Endodermal cell (in vitro differentiated cells): ENCODE results near the gene TFAP2A. TPM values are rescaled to one million over a fixed set of nuclear protein-coding genes. Genes with fewer than 3 reads are reported as not detected.

Experiments
- DNase-seq: peaks from one replicate; pipeline ENCODE4 v3.0.0-alpha.2; 2017
- H3K27ac ChIP-seq: 2 replicates; pipeline ENCODE4 v1.5.1; 2013; ENCODE audit warnings: mild to moderate bottlenecking, low read depth, low read length, moderate library complexity
- H3K27me3 ChIP-seq: 2 replicates; pipeline ENCODE4 v1.6.1; 2013; ENCODE audit warnings: mild to moderate bottlenecking, low read length, moderate library complexity; ENCODE audit not compliant: insufficient read depth, control insufficient read depth, poor library complexity, severe bottlenecking
- H3K36me3 ChIP-seq: 2 replicates; pipeline ENCODE4 v1.7.0; 2013; ENCODE audit warnings: mild to moderate bottlenecking, low read length, moderate library complexity; ENCODE audit not compliant: control insufficient read depth, insufficient read depth
- H3K4me1 ChIP-seq: one replicate; pipeline ENCODE4 v1.7.0; 2013; ENCODE audit warnings: low read length; ENCODE audit not compliant: control insufficient read depth, insufficient read depth
- H3K4me3 ChIP-seq: 2 replicates; pipeline ENCODE4 v1.5.1; 2013; ENCODE audit warnings: mild to moderate bottlenecking, low read length, moderate library complexity
- H3K9ac ChIP-seq: 2 replicates; pipeline ENCODE4 v1.6.1; 2013; ENCODE audit warnings: mild to moderate bottlenecking, low read length, moderate library complexity; ENCODE audit not compliant: poor library complexity, severe bottlenecking; ENCODE audit errors: extremely low read depth
- H3K9me3 ChIP-seq: 2 replicates; pipeline ENCODE4 v1.6.1; 2013; ENCODE audit warnings: mild to moderate bottlenecking, low read length, moderate library complexity; ENCODE audit not compliant: control insufficient read depth
- H3K27ac Mint-ChIP-seq: 2 replicates; pipeline ENCODE4 v1.8.0; 2020; ENCODE audit warnings: mixed read lengths
- H3K27me3 Mint-ChIP-seq: 2 replicates; pipeline ENCODE4 v1.8.0; 2021; ENCODE audit warnings: mild to moderate bottlenecking, mixed read lengths; ENCODE audit not compliant: insufficient read depth
- H3K36me3 Mint-ChIP-seq: 2 replicates; pipeline ENCODE4 v1.8.0; 2020; ENCODE audit warnings: low read depth, mixed read lengths
- H3K4me1 Mint-ChIP-seq: 2 replicates; pipeline ENCODE4 v1.8.0; 2020; ENCODE audit warnings: mixed read lengths
- H3K4me3 Mint-ChIP-seq: 2 replicates; pipeline ENCODE4 v1.8.0; 2020; ENCODE audit warnings: mild to moderate bottlenecking, moderate library complexity, mixed read lengths
- H3K9me3 Mint-ChIP-seq: 2 replicates; pipeline ENCODE4 v1.8.0; 2020; ENCODE audit warnings: mild to moderate bottlenecking, mixed read lengths
- WGBS, 2 experiments: methylation state at CpG; one replicate each; pipeline versions ENCODE4 v1.1.5 to v1.1.7; 2013; ENCODE audit warnings: missing lambda C conversion rate in 2 of 2, mixed read lengths in 1 of 2; ENCODE audit not compliant: insufficient coverage in 1 of 2, insufficient read length in 1 of 2; 5-methylcytosine and 5-hydroxymethylcytosine counted together
- total RNA-seq, 2 donors: library from RNA; stranded (reverse); fragmentation: NEBNext Ultra II Directional in 1 of 2; extraction: Animal tissue kit (Norgen Biotek cat#: 25700) in 1 of 2; gene quantifications; 2 replicates in 1 of 2; 3 replicates in 1 of 2; pipeline ENCODE4 v1.2.1, GENCODE V29; 2021
- TF ChIP-seq, protein P1 (sequence below): fragments of 200-600 bp; sonication (generic); conservative IDR thresholded peaks from 2 replicates; pipeline ENCODE4 v1.5.0; 2021; ENCODE audit warnings: antibody characterized with exemption, mild to moderate bottlenecking

TFAP2A gene
- total RNA-seq, 2 donors from 2014 or later, result 0.51 to 0.69 TPM

DNA sequence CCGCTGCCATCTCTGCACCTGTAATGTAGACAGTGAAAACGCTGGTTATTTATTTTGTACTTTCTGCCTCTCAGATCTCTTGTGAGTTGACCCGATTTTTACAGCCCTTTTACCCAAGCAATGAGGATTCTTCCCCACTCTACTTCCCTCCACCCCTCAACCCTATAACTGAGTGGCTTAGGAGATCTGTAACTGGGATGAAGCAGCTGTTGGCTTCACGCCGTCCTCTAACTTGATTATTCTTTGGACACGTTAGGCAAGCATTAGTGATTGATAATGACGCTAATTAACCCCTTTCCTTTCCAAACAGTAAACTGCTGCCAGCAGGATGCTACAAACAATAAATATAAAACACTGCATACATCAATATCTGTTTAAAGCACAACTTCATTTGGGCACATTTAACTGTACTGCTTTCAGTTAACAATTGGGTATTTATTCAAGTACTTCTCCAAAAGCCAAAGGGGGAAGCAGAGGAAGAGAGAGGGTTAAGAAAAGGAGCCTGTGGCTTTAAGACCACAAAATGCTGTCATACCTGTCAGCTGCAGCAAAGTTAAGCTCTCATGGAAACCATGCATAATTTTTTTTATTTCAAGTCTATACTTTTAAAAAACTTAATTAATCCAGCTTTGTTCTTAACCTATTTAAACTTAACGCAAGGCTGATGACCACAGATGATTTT, 21.2 kb downstream of the TFAP2A start:
- TF ChIP-seq, protein P1, sequence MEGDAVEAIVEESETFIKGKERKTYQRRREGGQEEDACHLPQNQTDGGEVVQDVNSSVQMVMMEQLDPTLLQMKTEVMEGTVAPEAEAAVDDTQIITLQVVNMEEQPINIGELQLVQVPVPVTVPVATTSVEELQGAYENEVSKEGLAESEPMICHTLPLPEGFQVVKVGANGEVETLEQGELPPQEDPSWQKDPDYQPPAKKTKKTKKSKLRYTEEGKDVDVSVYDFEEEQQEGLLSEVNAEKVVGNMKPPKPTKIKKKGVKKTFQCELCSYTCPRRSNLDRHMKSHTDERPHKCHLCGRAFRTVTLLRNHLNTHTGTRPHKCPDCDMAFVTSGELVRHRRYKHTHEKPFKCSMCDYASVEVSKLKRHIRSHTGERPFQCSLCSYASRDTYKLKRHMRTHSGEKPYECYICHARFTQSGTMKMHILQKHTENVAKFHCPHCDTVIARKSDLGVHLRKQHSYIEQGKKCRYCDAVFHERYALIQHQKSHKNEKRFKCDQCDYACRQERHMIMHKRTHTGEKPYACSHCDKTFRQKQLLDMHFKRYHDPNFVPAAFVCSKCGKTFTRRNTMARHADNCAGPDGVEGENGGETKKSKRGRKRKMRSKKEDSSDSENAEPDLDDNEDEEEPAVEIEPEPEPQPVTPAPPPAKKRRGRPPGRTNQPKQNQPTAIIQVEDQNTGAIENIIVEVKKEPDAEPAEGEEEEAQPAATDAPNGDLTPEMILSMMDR, result no peak
- WGBS, 2 experiments, result 6 to 9% methylated on average over 4 to 8 of the region's 8 CpGs
- Mint-ChIP-seq H3K27me3 (peaks cover 99% of the 10 kb centered on the region), H3K36me3 (no peaks in the 10 kb centered on the region), H3K4me1 (peaks cover 23% of the 10 kb centered on the region), H3K27ac (no peak overlapping the region), H3K9me3 (no peaks in the 10 kb centered on the region), H3K4me3 (no peak overlapping the region)
- H3K27me3 ChIP-seq, result peaks cover 99% of the 10 kb centered on the region
- H3K27ac ChIP-seq, result no peak overlapping the region
- no peaks in the 10 kb centered on the region for H3K9me3 ChIP-seq
- H3K4me1 ChIP-seq, result peaks cover 6% of the 10 kb centered on the region
- no peak for DNase-seq
- H3K4me3 ChIP-seq, result no peak overlapping the region
- H3K36me3 ChIP-seq, result no peaks in the 10 kb centered on the region
- no peak overlapping the region for H3K9ac ChIP-seq

DNA sequence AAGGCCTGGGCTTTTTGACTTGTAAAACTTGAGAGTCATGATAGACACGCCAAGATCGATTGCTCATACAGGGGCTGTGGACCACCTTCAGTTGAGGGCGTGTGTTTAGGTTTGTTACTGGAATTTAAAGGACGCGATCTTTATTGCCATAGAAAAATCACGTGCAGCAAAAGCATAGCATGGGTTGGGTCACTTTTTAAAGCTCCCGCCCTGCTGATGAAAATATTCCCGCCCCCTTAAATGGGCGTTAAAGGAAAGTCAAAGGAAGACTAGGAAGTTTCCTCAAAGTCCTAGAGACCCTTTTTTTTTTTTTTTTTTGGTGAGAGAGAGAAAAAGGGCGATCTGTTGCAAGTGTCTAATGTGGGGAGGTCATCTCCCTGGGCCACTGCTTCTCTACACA, 23.1 kb downstream of the TFAP2A start:
- no peak overlapping the region for H3K9ac ChIP-seq
- H3K9me3 ChIP-seq, result no peaks in the 10 kb centered on the region
- WGBS, 2 experiments, result 4 to 7% methylated on average over 6 to 9 of the region's 10 CpGs
- H3K4me1 ChIP-seq, result peaks cover 6% of the 10 kb centered on the region
- H3K27me3 Mint-ChIP-seq, result peaks cover 99% of the 10 kb centered on the region
- no peak overlapping the region for H3K4me3 Mint-ChIP-seq
- H3K27ac ChIP-seq, result no peak overlapping the region
- no peak for DNase-seq
- no peak overlapping the region for H3K4me3 ChIP-seq
- TF ChIP-seq, protein P1, result no peak
- no peak overlapping the region for H3K27ac Mint-ChIP-seq
- peaks cover 99% of the 10 kb centered on the region for H3K27me3 ChIP-seq
- H3K9me3 Mint-ChIP-seq, result no peaks in the 10 kb centered on the region
- H3K4me1 Mint-ChIP-seq, result peaks cover 17% of the 10 kb centered on the region
- no peaks in the 10 kb centered on the region for H3K36me3 Mint-ChIP-seq
- no peaks in the 10 kb centered on the region for H3K36me3 ChIP-seq

DNA sequence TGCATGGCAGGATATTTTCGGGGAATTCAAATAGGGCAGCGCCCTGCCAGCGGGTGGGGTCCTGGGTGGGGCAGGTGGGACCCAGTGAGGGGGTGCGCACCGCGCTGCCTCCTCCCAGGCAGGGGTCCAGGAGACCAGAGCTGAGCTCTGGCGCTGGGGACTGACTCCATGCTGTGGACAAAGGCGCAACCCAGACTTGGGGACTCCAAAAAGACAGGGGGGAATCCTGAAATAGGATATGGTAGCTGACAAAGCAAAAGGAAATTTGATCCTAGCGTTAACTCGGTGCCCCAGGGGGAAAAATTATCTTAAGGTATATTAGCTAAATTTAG, 23.6 kb downstream of the TFAP2A start:
- Mint-ChIP-seq H3K27me3 (peaks cover 100% of the 10 kb centered on the region), H3K9me3 (no peaks in the 10 kb centered on the region), H3K36me3 (no peaks in the 10 kb centered on the region), H3K27ac (no peak overlapping the region), H3K4me1 (peaks cover 17% of the 10 kb centered on the region), H3K4me3 (peak overlapping the region; percentile 37)
- TF ChIP-seq, protein P1, result no peak
- H3K36me3 ChIP-seq, result no peaks in the 10 kb centered on the region
- H3K4me3 ChIP-seq, result no peak overlapping the region
- DNase-seq, result no peak
- no peak overlapping the region for H3K9ac ChIP-seq
- H3K4me1 ChIP-seq, result peaks cover 6% of the 10 kb centered on the region
- peaks cover 100% of the 10 kb centered on the region for H3K27me3 ChIP-seq
- no peak overlapping the region for H3K27ac ChIP-seq
- 3 to 5% methylated on average over 4 to 10 of the region's 10 CpGs for WGBS, 2 experiments
- no peaks in the 10 kb centered on the region for H3K9me3 ChIP-seq
